ENCODE data around the gene BEX1. TPM values are rescaled to one million over a fixed set of nuclear protein-coding genes. Genes with fewer than 3 reads are reported as not detected.

BEX1 gene
- total and polyA plus RNA-seq, 2 of the 8 experiments (the other 6 are each of a cell fraction or from before 2014, with no cell fraction given) = 61.0 to 75.2 TPM

- no peak for DNase-seq (ENCODE audit: low read depth in 1 of 2, low spot score in 2 of 2)
- WGBS, 2 experiments (ENCODE audit: extremely low coverage in 1 of 2, insufficient coverage in 1 of 2, insufficient read length in 1 of 2, insufficient replicate concordance in 2 of 2, low coverage in 1 of 2, low lambda C conversion rate in 2 of 2, missing lambda C conversion rate in 1 of 2) = no CpG with 5 or more reads among the region's 4 CpGs
- no peaks in the 10 kb centered on the region for H3K4me1 ChIP-seq (replicated peaks in 1 of 4; ENCODE audit: control insufficient read depth in 3 of 4, insufficient read depth in 4 of 4, low read length in 3 of 4)
- no peak overlapping the region for H3K56ac ChIP-seq (replicated peaks; ENCODE audit: insufficient read length, low read depth, low read length)
- no peak overlapping the region for H2BK120ac ChIP-seq (replicated peaks; ENCODE audit: low read depth, low read length)
- peaks cover 3 to 8% of the 10 kb centered on the region in 2 experiments; a peak in 2 of 4 replicates for H3K9me3 ChIP-seq (ENCODE audit: insufficient read depth in 2 of 2, low read depth in 1 of 2, low read length in 1 of 2)
- ChIA-PET CTCF (ENCODE audit: partially characterized antibody) (no interaction called here), POLR2A (ENCODE audit: partially characterized antibody) (no interaction called here)
- H2BK15ac ChIP-seq (ENCODE audit: low read length) = no peak overlapping the region
- no peak overlapping the region for H3K23ac ChIP-seq (ENCODE audit: insufficient read length)
- FAIRE-seq = no peak
- H3K23me2 ChIP-seq (ENCODE audit: low read depth, low read length) = no peaks in the 10 kb centered on the region
- no peak overlapping the region for H3K4ac ChIP-seq (replicated peaks; ENCODE audit: insufficient read length, low read depth, low read length)
- H4K5ac ChIP-seq (ENCODE audit: insufficient read length, low read depth, low read length) = no peak overlapping the region
- no peak overlapping the region for H2AK5ac ChIP-seq (ENCODE audit: low read depth, low read length)
- H2BK20ac ChIP-seq (ENCODE audit: low read length) = no peak overlapping the region
- no peaks in the 10 kb centered on the region for H3K79me2 ChIP-seq (ENCODE audit: control insufficient read depth in 1 of 2, insufficient read depth in 2 of 2, low read length in 2 of 2)
- H4K8ac ChIP-seq (ENCODE audit: extremely low read depth, insufficient read depth, low read length) = no peak overlapping the region
- no peak overlapping the region for H3K9ac ChIP-seq (replicated peaks in 1 of 4; ENCODE audit: extremely low read depth in 1 of 4, low read depth in 3 of 4, low read length in 3 of 4)
- no peak overlapping the region for H3K18ac ChIP-seq (ENCODE audit: extremely low read depth, low read length)
- H4K20me1 ChIP-seq (replicated peaks in 1 of 2; ENCODE audit: control insufficient read depth in 1 of 2, insufficient read depth in 2 of 2, low read length in 2 of 2) = no peaks in the 10 kb centered on the region
- H3K4me2 ChIP-seq (ENCODE audit: insufficient read depth in 1 of 2, low read depth in 2 of 2, low read length in 2 of 2) = no peak overlapping the region
- H3K27ac ChIP-seq (ENCODE audit: low read depth, low read length) = no peak overlapping the region
- H2BK12ac ChIP-seq (ENCODE audit: low read depth, low read length) = no peak overlapping the region
- no peaks in the 10 kb centered on the region for H3K79me1 ChIP-seq (ENCODE audit: low read depth, low read length)
- no peaks in the 10 kb centered on the region for H3K27me3 ChIP-seq (replicated peaks in 1 of 4; ENCODE audit: control insufficient read depth in 3 of 4, extremely low read depth in 1 of 4, insufficient read depth in 3 of 4, low read length in 3 of 4)
- no peaks in the 10 kb centered on the region for H3K36me3 ChIP-seq (ENCODE audit: control insufficient read depth in 2 of 4, insufficient read depth in 4 of 4, low read length in 3 of 4)
- no peak overlapping the region for H4K91ac ChIP-seq (replicated peaks; ENCODE audit: insufficient read length, low read length)
- no peak overlapping the region for H3K4me3 ChIP-seq (ENCODE audit: extremely low read depth in 1 of 4, insufficient read depth in 2 of 4, low read depth in 3 of 4, low read length in 4 of 4)
- no peak overlapping the region for H3K14ac ChIP-seq (ENCODE audit: insufficient read length)
- H2AFZ ChIP-seq (ENCODE audit: low read length) = no peak overlapping the region
- H2BK5ac ChIP-seq (ENCODE audit: low read depth, low read length) = no peak overlapping the region
- TF ChIP-seq RBBP5 (IDR thresholded peaks at IDR 0.05; ENCODE audit: borderline replicate concordance, low read depth, low read length) (no peak), TAF1 (IDR thresholded peaks at IDR 0.05; ENCODE audit: low read depth, low read length) (no peak), CBX5 (IDR thresholded peaks at IDR 0.05; ENCODE audit: low read depth, low read length) (no peak), CREB1 (IDR thresholded peaks at IDR 0.05) (no peak), ASH2L (IDR thresholded peaks at IDR 0.05; ENCODE audit: low read length) (no peak), SIN3A (conservative IDR thresholded peaks at IDR 0.05 in 1 of 2, IDR thresholded peaks at IDR 0.05 in 1 of 2; ENCODE audit: low read depth in 1 of 2, low read length in 2 of 2) (no peak), KDM5A (IDR thresholded peaks at IDR 0.05; ENCODE audit: low read length) (no peak), CTBP2 (IDR thresholded peaks at IDR 0.05; ENCODE audit: borderline replicate concordance, insufficient read depth, insufficient read length, low read length) (no peak), ZNF274 (IDR thresholded peaks at IDR 0.05; ENCODE audit: borderline replicate concordance, extremely low read depth, low read length) (no peak), HDAC6 (IDR thresholded peaks at IDR 0.05; ENCODE audit: low read depth, low read length) (no peak), SAP30 (IDR thresholded peaks at IDR 0.05; ENCODE audit: insufficient read depth, insufficient replicate concordance, low read length) (no peak), BCL11A (IDR thresholded peaks at IDR 0.05; ENCODE audit: low read depth in 2 of 2, low read length in 2 of 2) (no peak), NRF1 (IDR thresholded peaks at IDR 0.05; ENCODE audit: low read depth, low read length) (no peak), POLR2A (IDR thresholded peaks at IDR 0.05; ENCODE audit: control extremely low read depth in 1 of 2, low read depth in 2 of 2, low read length in 2 of 2) (no peak), USF2 (IDR thresholded peaks at IDR 0.05; ENCODE audit: low read length) (no peak)
Observed at GRCh38 chrX:103107836-103108235, 43.9 kb upstream of the BEX1 start.

All from H1 (cell line).